Stimulated activated CD4-positive, alpha-beta T cell treated with anti-CD3 and anti-CD28 coated beads, Interleukin-2, amount 100 ng/mL, for 48 hours (primary cell): Measurements from ENCODE around the gene CWC22.
"Not testable (repeated sequence)": the region's sequence is repeated elsewhere in the genome, so short reads cannot be mapped to it uniquely, and the experiment has no call there.

Experiments
- DNase-seq, 2 donors: peaks; one replicate each; pipeline ENCODE4 v3.0.0-alpha.2; 2020

The CWC22 gene

DNA sequence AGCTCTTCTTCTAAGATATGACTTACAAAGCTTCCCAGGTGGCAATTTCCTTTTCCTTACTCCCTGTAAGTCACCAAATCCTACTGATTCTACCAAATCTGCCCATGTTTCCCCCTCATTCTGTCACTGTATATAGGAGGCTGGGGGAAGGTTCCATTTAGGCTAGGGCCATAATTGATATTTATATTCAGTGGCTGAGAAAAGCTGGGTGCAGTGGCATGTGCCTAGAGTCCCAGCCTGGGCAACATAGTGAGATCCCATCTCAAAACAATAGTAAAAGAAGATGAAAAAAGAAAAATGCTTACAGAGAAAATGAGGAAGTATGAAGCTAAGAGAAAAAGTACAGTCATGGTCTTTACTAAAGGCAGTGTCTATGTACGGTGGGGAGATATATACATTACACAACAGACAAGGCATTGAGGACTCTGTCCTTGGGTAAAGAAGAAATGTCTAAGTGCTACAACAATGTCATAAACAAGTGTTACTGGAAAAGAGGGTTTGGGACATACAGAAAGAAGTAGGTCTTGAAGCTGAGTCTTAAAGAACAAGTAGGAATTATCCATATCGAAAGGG is 4.8 kb downstream of the CWC22 start:
- DNase-seq: no peak

GRCh38 chr2:180001726-180002125 is 5.4 kb downstream of the CWC22 start:
- DNase-seq: no peak

- no peak for DNase-seq
These were observed 6.7 kb downstream of the CWC22 start for GRCh38 chr2:180000434-180000833.

DNA sequence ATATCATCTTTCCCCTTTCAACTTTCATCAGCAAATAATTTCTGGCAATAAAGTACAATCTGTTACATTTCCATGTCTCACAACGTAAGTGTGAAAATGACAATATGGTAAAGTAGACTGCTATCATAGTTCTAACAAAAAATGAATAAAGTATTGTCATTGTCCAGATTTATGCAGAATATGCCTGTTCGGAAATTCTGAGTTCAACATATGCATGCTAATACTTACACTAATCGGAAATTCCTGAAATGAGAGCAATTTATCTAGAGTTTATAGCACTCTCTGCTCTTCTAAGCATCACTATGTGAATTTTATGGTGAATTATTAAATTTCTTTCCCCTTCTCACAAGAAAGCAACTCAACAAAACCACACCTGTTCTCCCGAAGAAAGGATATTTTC is 8.1 kb downstream of the CWC22 start:
- DNase-seq: no peak

GRCh38 chr2:179995741-179996515 is 11.2 kb downstream of the CWC22 start:
- DNase-seq: no peak

DNA sequence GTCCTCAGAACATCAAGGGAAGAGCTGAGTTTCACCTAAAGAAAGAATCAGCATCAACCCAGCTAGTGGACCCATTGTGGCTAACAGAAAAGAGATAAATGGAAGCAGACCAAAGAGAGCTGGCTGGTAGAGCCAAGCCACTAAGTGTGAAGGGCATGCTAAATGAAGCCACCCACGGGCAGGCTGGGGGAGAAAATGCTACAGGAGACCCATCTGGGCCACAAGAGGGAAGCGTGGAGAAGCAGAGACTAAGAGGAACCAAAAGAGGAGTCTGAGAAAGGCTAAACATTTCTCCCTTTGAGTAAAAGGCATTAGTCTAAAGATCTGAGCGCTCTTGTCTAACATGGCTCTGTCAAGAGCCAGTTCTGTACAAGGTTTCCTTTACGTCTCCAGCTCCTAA is 15.8 kb downstream of the CWC22 start:
- DNase-seq: no peak

DNA sequence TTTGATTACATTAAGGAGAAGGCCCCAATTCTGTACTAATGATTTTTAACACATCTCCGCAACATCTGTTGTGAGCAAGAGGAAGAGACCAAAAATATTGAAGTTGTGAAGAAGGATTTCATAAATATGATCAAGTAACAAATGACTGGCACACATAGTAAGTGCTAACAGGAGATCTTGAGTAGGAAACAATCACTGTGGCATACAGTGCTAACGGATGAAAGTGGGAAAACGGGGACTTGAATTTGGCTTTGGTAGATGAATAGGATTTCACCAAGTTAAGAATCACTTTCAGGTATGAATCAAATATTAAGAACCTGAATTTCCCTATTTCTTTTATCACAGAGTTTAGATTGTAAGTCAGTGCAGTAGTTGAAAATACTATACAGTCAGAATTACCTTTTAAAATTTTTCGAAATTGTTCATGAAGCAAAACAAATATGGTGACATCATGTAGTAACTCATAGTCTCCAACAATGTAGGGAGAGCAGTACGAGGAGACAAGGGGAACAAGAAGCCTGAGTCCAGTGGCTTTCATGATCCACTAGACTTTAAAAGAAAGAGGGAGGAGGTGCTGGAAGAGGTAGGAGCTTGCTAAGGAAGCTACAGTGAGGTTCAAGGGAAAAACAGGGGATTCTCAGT is 16.3 kb downstream of the CWC22 start:
- DNase-seq: no peak

GRCh38 chr2:179987916-179988315 is 19.2 kb downstream of the CWC22 start:
- no peak for DNase-seq

DNA sequence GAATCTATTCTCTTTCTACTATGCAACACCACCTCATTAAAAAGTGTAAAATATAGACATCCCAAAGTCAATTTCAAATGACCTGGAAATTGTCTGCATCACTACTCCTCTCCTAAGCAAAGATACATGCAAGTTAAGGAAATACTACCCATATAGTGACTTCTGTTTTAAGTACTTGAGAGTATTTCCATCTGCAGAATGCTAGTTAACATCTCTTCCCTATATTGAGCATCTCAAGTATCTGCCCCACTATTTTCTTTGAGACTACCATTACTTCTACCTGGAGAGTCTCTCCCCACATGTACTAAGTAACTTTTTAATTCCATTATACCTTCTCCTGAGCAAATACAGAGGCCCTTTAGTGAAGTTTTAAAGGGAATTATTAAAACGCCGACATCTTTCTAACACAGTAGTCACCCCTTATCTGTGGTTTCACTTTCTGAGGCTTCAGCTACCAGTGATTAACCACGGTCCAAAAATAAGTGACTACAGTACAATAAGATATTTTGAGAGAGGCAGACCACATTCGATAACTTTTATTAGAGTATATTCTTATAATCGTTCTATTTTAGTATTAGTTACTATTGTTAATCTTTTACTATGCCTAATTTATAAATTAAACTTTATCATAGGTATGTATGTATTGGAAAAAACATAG is 21.8 kb downstream of the CWC22 start:
- no peak for DNase-seq

DNA sequence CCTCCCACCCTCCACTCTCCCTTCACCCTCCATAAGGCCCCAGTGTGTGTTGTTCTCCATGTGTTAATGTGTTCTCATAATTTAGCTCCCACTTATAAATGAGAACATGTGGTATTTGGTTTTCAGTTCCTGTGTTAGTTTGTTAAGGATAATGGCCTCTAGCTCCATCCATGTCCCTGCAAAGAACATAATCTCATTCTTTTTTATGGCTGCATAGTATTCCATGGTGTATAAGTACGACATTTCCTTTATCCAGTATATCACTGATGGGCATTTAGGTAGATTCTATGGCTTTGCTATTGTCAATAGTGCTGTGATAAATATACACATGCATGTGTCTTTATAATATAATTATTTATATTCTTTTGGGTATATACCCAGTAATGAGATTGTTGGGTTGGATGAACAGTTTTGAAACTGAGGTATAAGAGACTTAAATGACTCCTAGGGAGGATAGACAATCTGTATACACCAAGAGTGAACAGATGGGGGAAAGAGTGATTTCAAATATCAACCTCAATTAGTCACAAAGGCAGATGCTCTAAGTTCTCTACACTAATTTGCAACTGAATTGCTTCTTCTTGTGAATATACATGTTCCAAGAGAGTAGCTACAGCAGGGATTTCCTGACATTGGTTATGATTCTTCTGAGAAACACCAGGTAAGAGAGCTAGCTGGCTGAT is 23.7 kb downstream of the CWC22 start:
- no peak for DNase-seq

- DNase-seq: no peak
These were observed 26.0 kb downstream of the CWC22 start for GRCh38 chr2:179981085-179981484.

- no peak for DNase-seq
These were observed 32.3 kb downstream of the CWC22 start for GRCh38 chr2:179974761-179975160.

DNA sequence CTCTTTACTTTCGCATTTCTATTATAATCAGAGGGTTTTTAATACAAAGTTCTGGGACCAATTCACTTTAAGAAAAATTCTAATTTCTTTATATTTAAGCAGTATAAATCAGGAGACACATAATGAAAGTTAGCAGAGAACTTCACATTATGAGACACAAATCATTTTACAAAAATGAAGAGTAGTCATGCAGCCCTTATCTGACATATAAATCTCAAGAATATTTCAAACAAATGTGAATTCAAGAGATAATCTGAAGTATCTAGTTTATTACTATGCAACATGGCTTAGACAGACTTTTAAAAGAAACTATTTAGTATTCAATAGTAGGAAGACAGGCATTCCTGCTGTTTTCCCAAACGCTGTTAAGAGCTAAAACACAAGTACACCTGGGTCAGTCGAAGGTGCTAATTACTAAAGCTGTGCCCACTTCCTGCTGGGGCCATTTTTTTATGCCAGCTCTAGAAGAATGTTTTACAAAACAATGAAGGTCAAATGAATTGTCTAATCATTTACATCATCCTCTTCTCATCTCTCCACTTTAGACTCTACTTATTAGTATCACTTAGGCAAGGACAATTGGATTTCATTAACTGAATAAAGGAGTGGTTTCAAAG is 40.2 kb downstream of the CWC22 start:
- DNase-seq: no peak

- DNase-seq: no peak
These were observed 41.5 kb downstream of the CWC22 start for GRCh38 chr2:179965291-179966258.

- no peak for DNase-seq
These were observed 43.5 kb downstream of the CWC22 start for GRCh38 chr2:179963626-179964025.

DNA sequence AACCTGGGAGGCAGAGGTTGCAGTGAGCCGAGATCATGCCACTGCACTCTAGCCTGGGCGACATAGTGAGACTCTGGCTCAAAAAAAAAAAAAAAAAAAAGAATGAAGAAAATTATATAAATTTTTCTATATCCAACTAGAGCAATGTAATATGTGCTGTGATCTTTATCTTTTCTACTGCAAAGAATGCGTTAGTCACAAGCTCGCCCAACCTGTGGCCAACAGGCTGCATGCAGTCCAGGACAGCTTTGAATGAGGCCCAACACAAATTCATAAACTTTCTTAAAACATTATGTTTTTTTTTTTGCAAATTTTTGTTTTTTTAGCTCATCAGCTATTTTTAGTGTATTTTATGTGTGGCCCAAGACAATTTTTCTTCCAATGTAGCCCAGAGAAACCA is 48.8 kb downstream of the CWC22 start:
- DNase-seq: not testable (repeated sequence)

DNA sequence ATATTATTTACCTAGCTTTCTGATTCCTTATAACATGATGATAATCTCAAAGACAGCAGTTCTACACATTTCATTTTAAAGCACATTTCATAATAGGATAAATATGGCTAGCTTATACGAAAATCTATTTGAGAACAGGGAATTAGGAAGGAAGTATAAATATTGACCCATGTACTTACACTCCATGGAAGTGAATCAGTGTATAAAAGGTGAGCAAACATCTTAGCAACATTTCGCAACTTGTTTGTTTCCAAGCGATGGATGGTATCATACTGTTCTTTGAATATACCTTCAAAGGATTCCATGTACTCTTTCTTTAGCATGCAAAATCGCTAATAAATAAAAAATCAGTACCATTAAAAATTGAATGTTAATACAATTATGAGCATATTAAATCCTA is 53.1 kb downstream of the CWC22 start:
- no peak for DNase-seq

- no peak for DNase-seq
These were observed 53.7 kb downstream of the CWC22 start for GRCh38 chr2:179953359-179953758.

DNA sequence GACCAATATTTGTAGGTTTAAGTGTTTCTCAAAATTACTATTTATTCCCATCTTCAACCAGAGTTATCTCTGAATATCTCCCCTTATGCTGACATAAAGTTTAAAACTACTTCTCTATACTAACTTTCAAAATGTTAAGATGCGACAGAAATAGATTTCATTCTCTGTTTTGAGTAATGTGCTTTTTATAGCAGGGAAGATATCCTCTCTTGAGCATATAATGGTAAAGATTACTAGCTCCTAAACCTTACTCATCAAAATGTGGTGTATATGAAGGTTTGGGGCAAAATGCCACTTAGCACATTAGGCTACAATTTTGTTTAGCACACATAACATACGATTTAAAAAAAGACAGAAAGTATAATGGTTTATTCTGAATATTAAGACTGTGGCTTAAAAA is 54.4 kb downstream of the CWC22 start:
- DNase-seq: no peak

GRCh38 chr2:179951680-179952079 is 55.4 kb downstream of the CWC22 start:
- no peak for DNase-seq

DNA sequence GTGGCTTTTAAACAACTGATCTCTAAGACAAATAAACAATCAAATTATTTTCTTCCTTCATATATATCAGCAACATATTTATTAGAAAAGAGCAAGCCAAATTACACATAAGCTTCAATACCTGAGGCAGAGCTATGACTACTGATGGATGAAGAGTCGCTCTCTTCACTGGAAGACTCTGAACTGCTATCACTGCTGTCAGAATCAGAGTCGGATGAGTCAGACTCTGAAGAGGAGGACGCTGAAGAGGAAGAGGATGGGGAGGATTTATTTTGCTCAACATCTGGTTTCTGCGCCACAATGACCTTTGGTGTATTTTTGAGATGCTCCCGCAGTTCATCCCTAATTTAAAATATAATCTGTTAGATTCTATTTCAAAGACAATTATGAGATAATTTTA is 56.7 kb downstream of the CWC22 start:
- no peak for DNase-seq

GRCh38 chr2:179949438-179949837 is 57.7 kb downstream of the CWC22 start:
- no peak for DNase-seq
